ENCODE data around the gene MXRA7.

DNA sequence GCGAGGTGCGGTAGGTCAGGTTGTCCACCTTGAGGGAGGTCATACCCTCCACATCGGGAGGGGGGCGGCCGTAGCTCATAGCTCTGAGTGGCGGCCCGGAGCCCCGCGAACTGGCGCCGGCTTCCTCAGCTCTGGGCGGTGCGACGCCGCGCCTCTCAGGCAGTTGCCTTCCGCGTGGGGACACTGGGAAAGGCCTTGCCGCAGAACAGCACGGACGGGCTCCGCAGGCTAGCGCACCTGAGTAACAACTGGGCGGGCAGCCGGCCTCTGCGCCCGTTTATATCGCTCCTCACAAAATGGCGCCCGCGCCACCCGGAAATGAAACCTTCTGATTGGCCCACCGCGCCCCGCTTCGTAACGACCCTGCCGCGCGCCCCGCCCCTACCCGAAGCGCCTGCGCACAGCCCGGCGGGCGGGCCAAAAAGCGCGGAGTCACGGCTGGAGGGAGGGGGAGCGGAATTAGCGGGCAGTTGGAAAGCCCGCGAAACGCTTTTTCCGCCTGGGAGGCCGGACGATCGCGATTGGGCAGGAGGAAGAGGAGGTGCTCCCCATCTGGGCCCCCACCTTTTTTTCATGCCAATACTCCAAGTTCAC lies 26.4 kb upstream of the MXRA7 start, which contains the start of gene SRSF2:
- TF ChIP-seq POLR2AphosphoS5 (IDR thresholded peaks at IDR 0.05; ENCODE audit: low read depth, low read length) (peak; percentile 100), TEAD4 (IDR thresholded peaks at IDR 0.05; ENCODE audit: borderline replicate concordance, insufficient read depth) (peak; percentile 84), USF2 (IDR thresholded peaks at IDR 0.05; ENCODE audit: borderline replicate concordance, low read depth, low read length) (no peak), RAD21 (IDR thresholded peaks at IDR 0.05; ENCODE audit: low read length) (no peak), ELF1 (IDR thresholded peaks at IDR 0.05) (peak; percentile 63)
- TF ChIP-seq, protein P1, sequence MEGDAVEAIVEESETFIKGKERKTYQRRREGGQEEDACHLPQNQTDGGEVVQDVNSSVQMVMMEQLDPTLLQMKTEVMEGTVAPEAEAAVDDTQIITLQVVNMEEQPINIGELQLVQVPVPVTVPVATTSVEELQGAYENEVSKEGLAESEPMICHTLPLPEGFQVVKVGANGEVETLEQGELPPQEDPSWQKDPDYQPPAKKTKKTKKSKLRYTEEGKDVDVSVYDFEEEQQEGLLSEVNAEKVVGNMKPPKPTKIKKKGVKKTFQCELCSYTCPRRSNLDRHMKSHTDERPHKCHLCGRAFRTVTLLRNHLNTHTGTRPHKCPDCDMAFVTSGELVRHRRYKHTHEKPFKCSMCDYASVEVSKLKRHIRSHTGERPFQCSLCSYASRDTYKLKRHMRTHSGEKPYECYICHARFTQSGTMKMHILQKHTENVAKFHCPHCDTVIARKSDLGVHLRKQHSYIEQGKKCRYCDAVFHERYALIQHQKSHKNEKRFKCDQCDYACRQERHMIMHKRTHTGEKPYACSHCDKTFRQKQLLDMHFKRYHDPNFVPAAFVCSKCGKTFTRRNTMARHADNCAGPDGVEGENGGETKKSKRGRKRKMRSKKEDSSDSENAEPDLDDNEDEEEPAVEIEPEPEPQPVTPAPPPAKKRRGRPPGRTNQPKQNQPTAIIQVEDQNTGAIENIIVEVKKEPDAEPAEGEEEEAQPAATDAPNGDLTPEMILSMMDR (IDR thresholded peaks at IDR 0.05): no peak
- TF ChIP-seq, protein P2, sequence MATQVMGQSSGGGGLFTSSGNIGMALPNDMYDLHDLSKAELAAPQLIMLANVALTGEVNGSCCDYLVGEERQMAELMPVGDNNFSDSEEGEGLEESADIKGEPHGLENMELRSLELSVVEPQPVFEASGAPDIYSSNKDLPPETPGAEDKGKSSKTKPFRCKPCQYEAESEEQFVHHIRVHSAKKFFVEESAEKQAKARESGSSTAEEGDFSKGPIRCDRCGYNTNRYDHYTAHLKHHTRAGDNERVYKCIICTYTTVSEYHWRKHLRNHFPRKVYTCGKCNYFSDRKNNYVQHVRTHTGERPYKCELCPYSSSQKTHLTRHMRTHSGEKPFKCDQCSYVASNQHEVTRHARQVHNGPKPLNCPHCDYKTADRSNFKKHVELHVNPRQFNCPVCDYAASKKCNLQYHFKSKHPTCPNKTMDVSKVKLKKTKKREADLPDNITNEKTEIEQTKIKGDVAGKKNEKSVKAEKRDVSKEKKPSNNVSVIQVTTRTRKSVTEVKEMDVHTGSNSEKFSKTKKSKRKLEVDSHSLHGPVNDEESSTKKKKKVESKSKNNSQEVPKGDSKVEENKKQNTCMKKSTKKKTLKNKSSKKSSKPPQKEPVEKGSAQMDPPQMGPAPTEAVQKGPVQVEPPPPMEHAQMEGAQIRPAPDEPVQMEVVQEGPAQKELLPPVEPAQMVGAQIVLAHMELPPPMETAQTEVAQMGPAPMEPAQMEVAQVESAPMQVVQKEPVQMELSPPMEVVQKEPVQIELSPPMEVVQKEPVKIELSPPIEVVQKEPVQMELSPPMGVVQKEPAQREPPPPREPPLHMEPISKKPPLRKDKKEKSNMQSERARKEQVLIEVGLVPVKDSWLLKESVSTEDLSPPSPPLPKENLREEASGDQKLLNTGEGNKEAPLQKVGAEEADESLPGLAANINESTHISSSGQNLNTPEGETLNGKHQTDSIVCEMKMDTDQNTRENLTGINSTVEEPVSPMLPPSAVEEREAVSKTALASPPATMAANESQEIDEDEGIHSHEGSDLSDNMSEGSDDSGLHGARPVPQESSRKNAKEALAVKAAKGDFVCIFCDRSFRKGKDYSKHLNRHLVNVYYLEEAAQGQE (IDR thresholded peaks at IDR 0.05; ENCODE audit: low read depth, low read length): peak; percentile 84

All from SK-N-SH (cell line).